Glutamatergic neuron (in vitro differentiated cells): ENCODE results near the gene ANTKMT. TPM values are rescaled to one million over a fixed set of nuclear protein-coding genes. Genes with fewer than 3 reads are reported as not detected.

Experiments used
- DNase-seq: peaks from one replicate; pipeline ENCODE4 v3.0.0; 2022
- H3K27ac Mint-ChIP-seq: one replicate; pipeline ENCODE4 v1.8.0; 2020; ENCODE audit warnings: mild to moderate bottlenecking, mixed read lengths, inconsistent platforms; ENCODE audit not compliant: unreplicated experiment
- H3K27me3 Mint-ChIP-seq: one replicate; pipeline ENCODE4 v1.8.0; 2020; ENCODE audit warnings: mild to moderate bottlenecking, moderate library complexity, mixed read lengths, inconsistent platforms; ENCODE audit not compliant: unreplicated experiment
- H3K36me3 Mint-ChIP-seq: one replicate; pipeline ENCODE4 v1.8.0; 2020; ENCODE audit warnings: mild to moderate bottlenecking, mixed read lengths, inconsistent platforms; ENCODE audit not compliant: unreplicated experiment
- H3K4me1 Mint-ChIP-seq: one replicate; pipeline ENCODE4 v1.8.0; 2020; ENCODE audit warnings: mild to moderate bottlenecking, low read depth, mixed read lengths, inconsistent platforms; ENCODE audit not compliant: unreplicated experiment
- H3K4me3 Mint-ChIP-seq: one replicate; pipeline ENCODE4 v1.8.0; 2020; ENCODE audit warnings: mild to moderate bottlenecking, mixed read lengths, inconsistent platforms; ENCODE audit not compliant: unreplicated experiment
- H3K9me3 Mint-ChIP-seq: one replicate; pipeline ENCODE4 v1.8.0; 2020; ENCODE audit warnings: mild to moderate bottlenecking, moderate library complexity, mixed read lengths, inconsistent platforms; ENCODE audit not compliant: unreplicated experiment
- CTCF ChIP-seq: fragments of 200-600 bp; sonication (generic); IDR thresholded peaks from one replicate; pipeline ENCODE4 v1.5.0; 2021; ENCODE audit not compliant: partially characterized antibody, unreplicated experiment
- total RNA-seq: library from RNA; stranded (reverse); fragmentation: NEBNext Ultra II Directional; extraction: Animal tissue kit (Norgen Biotek cat#: 25700); gene quantifications from one replicate; pipeline ENCODE4 v1.2.1, GENCODE V29; 2021; ENCODE audit not compliant: unreplicated experiment

ANTKMT gene
- total RNA-seq, 1 donor from 2014 or later: 61.1 TPM

GRCh38 chr16:762595-763268 lies 41.8 kb downstream of the ANTKMT start:
- no peak for DNase-seq
- H3K36me3 Mint-ChIP-seq: no peaks in the 10 kb centered on the region
- H3K9me3 Mint-ChIP-seq: no peaks in the 10 kb centered on the region

GRCh38 chr16:763369-764183 lies 42.6 kb downstream of the ANTKMT start:
- Mint-ChIP-seq H3K4me3 (no peak overlapping the region), H3K9me3 (no peaks in the 10 kb centered on the region), H3K27ac (no peak overlapping the region), H3K4me1 (no peaks in the 10 kb centered on the region), H3K27me3 (peaks cover 5% of the 10 kb centered on the region), H3K36me3 (no peaks in the 10 kb centered on the region)
- no peak for TF ChIP-seq CTCF
- no peak for DNase-seq

More at GRCh38 chr16:762595-763268, 41.8 kb downstream of the ANTKMT start:
- Mint-ChIP-seq H3K27ac (no peak overlapping the region), H3K4me3 (no peak overlapping the region), H3K4me1 (no peaks in the 10 kb centered on the region), H3K27me3 (peaks cover 5% of the 10 kb centered on the region)
- TF ChIP-seq CTCF: no peak

- DNase-seq: no peak
- H3K4me1 Mint-ChIP-seq: no peaks in the 10 kb centered on the region
- H3K27ac Mint-ChIP-seq: no peak overlapping the region
- peaks cover 5% of the 10 kb centered on the region for H3K27me3 Mint-ChIP-seq
- no peaks in the 10 kb centered on the region for H3K36me3 Mint-ChIP-seq
- no peaks in the 10 kb centered on the region for H3K9me3 Mint-ChIP-seq
- TF ChIP-seq CTCF: no peak
- H3K4me3 Mint-ChIP-seq: no peak overlapping the region
Measured at GRCh38 chr16:764184-764750, 43.3 kb downstream of the ANTKMT start.

DNA sequence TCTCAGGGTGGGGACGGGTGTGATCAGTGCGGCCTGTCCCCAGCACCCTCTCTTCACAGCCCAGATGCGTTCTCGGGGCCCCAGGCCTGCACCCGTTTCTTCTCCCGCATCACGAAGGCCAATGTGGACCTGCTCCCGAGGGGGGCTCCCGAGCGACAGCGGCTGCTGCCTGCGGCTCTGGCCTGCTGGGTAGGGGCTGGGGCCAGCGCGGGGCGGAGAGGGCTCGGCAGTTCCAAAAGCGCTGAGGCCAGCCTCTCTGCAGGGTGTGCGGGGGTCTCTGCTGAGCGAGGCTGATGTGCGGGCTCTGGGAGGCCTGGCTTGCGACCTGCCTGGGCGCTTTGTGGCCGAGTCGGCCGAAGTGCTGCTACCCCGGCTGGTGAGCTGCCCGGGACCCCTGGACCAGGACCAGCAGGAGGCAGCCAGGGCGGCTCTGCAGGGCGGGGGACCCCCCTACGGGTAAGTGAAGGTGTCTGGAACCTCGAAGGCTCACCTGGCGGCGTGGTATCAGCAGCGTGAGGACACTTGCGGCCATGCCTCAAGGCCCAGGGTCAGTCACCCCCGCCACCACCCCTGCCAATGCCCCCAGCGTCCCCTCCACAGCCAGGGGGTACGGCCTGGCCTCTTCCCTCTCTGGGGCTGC lies 44.0 kb downstream of the ANTKMT start:
- no peaks in the 10 kb centered on the region for H3K4me1 Mint-ChIP-seq
- H3K9me3 Mint-ChIP-seq: no peaks in the 10 kb centered on the region
- H3K27me3 Mint-ChIP-seq: peaks cover 2% of the 10 kb centered on the region
- TF ChIP-seq CTCF: no peak
- no peak overlapping the region for H3K4me3 Mint-ChIP-seq
- no peak overlapping the region for H3K27ac Mint-ChIP-seq
- no peaks in the 10 kb centered on the region for H3K36me3 Mint-ChIP-seq
- DNase-seq: no peak
